Measurements from ENCODE around the gene TEKT5.

- TF ChIP-seq POLR2A (IDR thresholded peaks at IDR 0.05) (no peak), CTCF (IDR thresholded peaks at IDR 0.05) (no peak)
Observed at GRCh38 chr16:10608687-10609401, 85.9 kb downstream of the TEKT5 start.

Measured in lower leg skin (tissue), 3 donors.